ENCODE results near the gene EIF4A2. TPM values are rescaled to one million over a fixed set of nuclear protein-coding genes. Genes with fewer than 3 reads are reported as not detected.

EIF4A2 gene
- total and polyA plus RNA-seq, 9 donors: 477 to 593 (median 542) TPM

- Histone ChIP-seq H3K4me3 (ENCODE audit: low read length) (no peak overlapping the region), H3K9me3 (replicated peaks; ENCODE audit: control insufficient read depth, low read depth, low read length) (no peaks in the 10 kb centered on the region), H3K27ac (ENCODE audit: low read length) (no peak overlapping the region), H3K27me3 (ENCODE audit: control insufficient read depth, insufficient read depth, low read length) (peaks cover 86% of the 10 kb centered on the region), H3K4me1 (ENCODE audit: control insufficient read depth, insufficient read depth, low read length) (peaks cover 16% of the 10 kb centered on the region), H3K36me3 (ENCODE audit: control insufficient read depth, insufficient read depth, low read length) (no peaks in the 10 kb centered on the region)
- DNase-seq: no peak
- 12% methylated on average over 8 of the region's 14 CpGs for WGBS (ENCODE audit: insufficient coverage)
Measured at GRCh38 chr3:186826410-186826975, 43.1 kb downstream of the EIF4A2 start.

DNA sequence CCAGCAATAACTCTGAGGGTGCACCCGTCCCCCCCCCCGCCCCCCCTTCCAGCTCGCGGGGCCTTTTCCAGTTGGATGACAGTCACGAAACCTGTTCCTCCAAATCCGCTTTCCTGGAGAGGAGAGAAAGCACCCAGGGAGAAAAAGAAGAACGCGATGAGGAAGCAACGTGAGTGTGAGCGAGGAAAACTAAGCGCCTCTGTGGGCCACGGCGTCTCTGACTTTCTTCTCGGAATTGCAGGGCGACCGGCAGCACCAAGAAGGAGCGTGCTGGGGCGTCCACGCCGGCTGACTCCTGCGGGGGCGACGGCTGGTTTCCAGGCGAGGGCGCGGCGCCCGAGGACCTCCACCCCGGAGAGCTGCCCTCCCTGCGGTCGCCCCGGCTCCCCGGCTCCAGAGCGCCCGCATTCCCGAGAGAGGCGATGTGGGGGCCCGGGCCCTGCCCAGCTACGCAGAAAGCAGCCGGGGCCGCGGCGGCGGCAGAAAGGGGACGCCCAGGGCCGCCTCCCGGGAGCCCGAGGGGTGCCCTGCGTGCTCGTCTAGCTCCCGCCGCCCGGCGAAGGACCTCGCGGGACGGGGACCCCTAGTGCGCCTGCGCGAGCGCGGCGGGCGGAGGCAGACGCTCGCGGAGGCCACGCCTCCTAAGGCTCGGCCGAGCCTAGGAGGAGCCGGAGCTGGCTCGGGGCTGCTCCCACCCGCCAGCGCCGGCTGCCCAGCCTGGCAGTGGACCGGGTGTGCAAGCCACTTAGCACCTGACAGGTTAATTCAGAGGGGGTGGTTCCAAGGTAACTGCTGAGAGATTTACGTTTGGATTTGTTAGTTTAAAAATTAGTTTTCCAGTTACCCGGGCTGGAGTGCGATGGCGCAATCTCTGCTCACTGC, 43.8 kb downstream of the EIF4A2 start:
- Histone ChIP-seq H3K4me1 (ENCODE audit: control insufficient read depth, insufficient read depth, low read length) (peaks cover 16% of the 10 kb centered on the region), H3K27ac (ENCODE audit: low read length) (no peak overlapping the region), H3K9me3 (replicated peaks; ENCODE audit: control insufficient read depth, low read depth, low read length) (no peaks in the 10 kb centered on the region), H3K27me3 (ENCODE audit: control insufficient read depth, insufficient read depth, low read length) (peaks cover 88% of the 10 kb centered on the region), H3K36me3 (ENCODE audit: control insufficient read depth, insufficient read depth, low read length) (no peaks in the 10 kb centered on the region), H3K4me3 (ENCODE audit: low read length) (peak overlapping the region; percentile 39)
- DNase-seq: peak; percentile 88
- under 1% methylated on average over 70 of the region's 80 CpGs for WGBS (ENCODE audit: insufficient coverage)

GRCh38 chr3:186828340-186828739, 45.0 kb downstream of the EIF4A2 start:
- peaks cover 83% of the 10 kb centered on the region for H3K27me3 ChIP-seq (ENCODE audit: control insufficient read depth, insufficient read depth, low read length)
- H3K27ac ChIP-seq (ENCODE audit: low read length): no peak overlapping the region
- no peaks in the 10 kb centered on the region for H3K9me3 ChIP-seq (replicated peaks; ENCODE audit: control insufficient read depth, low read depth, low read length)
- peaks cover 16% of the 10 kb centered on the region for H3K4me1 ChIP-seq (ENCODE audit: control insufficient read depth, insufficient read depth, low read length)
- no peak for DNase-seq
- WGBS (ENCODE audit: insufficient coverage): 88% methylated on average over 1 of the region's 5 CpGs
- H3K4me3 ChIP-seq (ENCODE audit: low read length): no peak overlapping the region
- H3K36me3 ChIP-seq (ENCODE audit: control insufficient read depth, insufficient read depth, low read length): no peaks in the 10 kb centered on the region

DNA sequence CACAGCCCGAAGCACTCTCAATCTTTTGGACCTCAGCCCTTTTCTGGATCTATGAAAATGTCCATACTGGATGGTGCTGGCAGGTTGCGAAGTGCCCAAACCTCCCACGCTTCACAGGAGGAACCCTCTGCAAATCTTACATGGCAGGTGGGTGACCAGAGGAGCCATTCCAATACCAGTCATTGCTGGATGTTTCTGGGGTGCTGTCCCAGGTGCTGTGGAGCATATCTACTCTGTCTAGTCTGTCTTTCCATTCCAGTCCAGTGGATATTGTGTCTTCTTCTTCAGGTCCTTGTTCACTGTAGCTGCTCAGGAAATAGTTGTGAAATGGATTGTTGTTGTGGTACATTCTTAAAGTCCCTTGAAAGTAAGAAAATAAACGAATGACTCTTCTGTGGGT, 48.4 kb downstream of the EIF4A2 start:
- no peaks in the 10 kb centered on the region for H3K9me3 ChIP-seq (replicated peaks; ENCODE audit: control insufficient read depth, low read depth, low read length)
- peaks cover 54% of the 10 kb centered on the region for H3K27me3 ChIP-seq (ENCODE audit: control insufficient read depth, insufficient read depth, low read length)
- no peaks in the 10 kb centered on the region for H3K36me3 ChIP-seq (ENCODE audit: control insufficient read depth, insufficient read depth, low read length)
- H3K4me3 ChIP-seq (ENCODE audit: low read length): no peak overlapping the region
- WGBS (ENCODE audit: insufficient coverage): 100% methylated on average over 2 of the region's 4 CpGs
- peaks cover 7% of the 10 kb centered on the region for H3K4me1 ChIP-seq (ENCODE audit: control insufficient read depth, insufficient read depth, low read length)
- no peak overlapping the region for H3K27ac ChIP-seq (ENCODE audit: low read length)
- DNase-seq: no peak

GRCh38 chr3:186832276-186832675, 48.9 kb downstream of the EIF4A2 start:
- peak; percentile 32 for DNase-seq
- 100% methylated on average over 1 of the region's 1 CpG for WGBS (ENCODE audit: insufficient coverage)

More at GRCh38 chr3:186832276-186832675, 48.9 kb downstream of the EIF4A2 start:
- no peaks in the 10 kb centered on the region for H3K9me3 ChIP-seq (replicated peaks; ENCODE audit: control insufficient read depth, low read depth, low read length)
- H3K4me1 ChIP-seq (ENCODE audit: control insufficient read depth, insufficient read depth, low read length): peaks cover 5% of the 10 kb centered on the region
- no peak overlapping the region for H3K27ac ChIP-seq (ENCODE audit: low read length)
- H3K27me3 ChIP-seq (ENCODE audit: control insufficient read depth, insufficient read depth, low read length): peaks cover 50% of the 10 kb centered on the region
- no peaks in the 10 kb centered on the region for H3K36me3 ChIP-seq (ENCODE audit: control insufficient read depth, insufficient read depth, low read length)
- H3K4me3 ChIP-seq (ENCODE audit: low read length): no peak overlapping the region

Other genes starting within 250 kb of the EIF4A2 start
- 2.5 TPM for gene CRYGS, start 239.2 kb upstream of the EIF4A2 start, total RNA-seq
- 1 to 10 TPM; 1.3 to 4.3 (median 2.2) TPM for gene CRYGS, start 239.2 kb upstream of the EIF4A2 start, polyA plus RNA-seq (ENCODE audit: insufficient read depth in 1 of 8, insufficient read length in 8 of 8, low replicate concordance in 1 of 8)
- gene TBCCD1, start 216.2 kb upstream of the EIF4A2 start, total RNA-seq: 13.3 TPM
- gene TBCCD1, start 216.2 kb upstream of the EIF4A2 start, polyA plus RNA-seq (ENCODE audit: insufficient read depth in 1 of 8, insufficient read length in 8 of 8, low replicate concordance in 1 of 8): 10 to 100 TPM in 7 of 8 donors, 1 to 10 TPM in 1; 8.5 to 14.3 (median 10.9) TPM
- 30.3 TPM for gene DNAJB11, start 212.9 kb upstream of the EIF4A2 start, total RNA-seq
- gene DNAJB11, start 212.9 kb upstream of the EIF4A2 start, polyA plus RNA-seq (ENCODE audit: insufficient read depth in 1 of 8, insufficient read length in 8 of 8, low replicate concordance in 1 of 8): 10 to 100 TPM; 36.6 to 49.7 (median 40.7) TPM
- gene AHSG, start 170.5 kb upstream of the EIF4A2 start, total RNA-seq: 0.75 TPM
- 10 to 100 TPM in 1 of 8 donors, 1 to 10 TPM in 1, under 1 TPM in 4, not detected in 2; 0.10 to 22.3 (median 0.22) TPM for gene AHSG, start 170.5 kb upstream of the EIF4A2 start, polyA plus RNA-seq (ENCODE audit: insufficient read depth in 1 of 8, insufficient read length in 8 of 8, low replicate concordance in 1 of 8)
- gene FETUB, start 143.2 kb upstream of the EIF4A2 start, total RNA-seq: 0.04 TPM
- gene FETUB, start 143.2 kb upstream of the EIF4A2 start, polyA plus RNA-seq (ENCODE audit: insufficient read depth in 1 of 8, insufficient read length in 8 of 8, low replicate concordance in 1 of 8): under 1 TPM in 4 of 8 donors, not detected in 4; 0.10 to 0.55 (median 0.28) TPM
- 0.04 TPM for gene HRG, start 117.6 kb upstream of the EIF4A2 start, total RNA-seq
- gene HRG, start 117.6 kb upstream of the EIF4A2 start, polyA plus RNA-seq (ENCODE audit: insufficient read depth in 1 of 8, insufficient read length in 8 of 8, low replicate concordance in 1 of 8): under 1 TPM in 4 of 8 donors, not detected in 4; 0.03 to 0.53 (median 0.18) TPM
- gene KNG1, start 66.2 kb upstream of the EIF4A2 start, total RNA-seq: 0.13 TPM
- 1 to 10 TPM in 1 of 8 donors, under 1 TPM in 3, not detected in 4; 0.05 to 1.5 (median 0.59) TPM for gene KNG1, start 66.2 kb upstream of the EIF4A2 start, polyA plus RNA-seq (ENCODE audit: insufficient read depth in 1 of 8, insufficient read length in 8 of 8, low replicate concordance in 1 of 8)
- 24.0 TPM for gene RFC4, start 22.9 kb downstream of the EIF4A2 start, total RNA-seq
- 10 to 100 TPM; 21.1 to 30.7 (median 26.3) TPM for gene RFC4, start 22.9 kb downstream of the EIF4A2 start, polyA plus RNA-seq (ENCODE audit: insufficient read depth in 1 of 8, insufficient read length in 8 of 8, low replicate concordance in 1 of 8)
- not detected for gene ADIPOQ, start 59.1 kb downstream of the EIF4A2 start, total RNA-seq
- under 1 TPM in 5 of 8 donors, not detected in 3; 0.02 to 0.04 (median 0.04) TPM for gene ADIPOQ, start 59.1 kb downstream of the EIF4A2 start, polyA plus RNA-seq (ENCODE audit: insufficient read depth in 1 of 8, insufficient read length in 8 of 8, low replicate concordance in 1 of 8)
- gene ST6GAL1, start 146.9 kb downstream of the EIF4A2 start, total RNA-seq: 9.4 TPM
- 10 to 100 TPM in 7 of 8 donors, 1 to 10 TPM in 1; 9.7 to 17.3 (median 13.0) TPM for gene ST6GAL1, start 146.9 kb downstream of the EIF4A2 start, polyA plus RNA-seq (ENCODE audit: insufficient read depth in 1 of 8, insufficient read length in 8 of 8, low replicate concordance in 1 of 8)

All from muscle of leg (tissue), 11 donors.